Peyer's patch (tissue), 4 donors: ENCODE results near the gene CARHSP1. TPM values are rescaled to one million over a fixed set of nuclear protein-coding genes. Genes with fewer than 3 reads are reported as not detected.

Experiments used
- DNase-seq, 3 donors: peaks; one replicate each; pipeline ENCODE4 v3.0.0-alpha.2; 2017 to 2019
- H3K27ac ChIP-seq, 4 donors: fragments of 200-600 bp; sonication (generic); one replicate each; pipeline ENCODE4 v1.5.1; 2016 to 2019
- H3K27me3 ChIP-seq, 2 donors: fragments of 200-600 bp; sonication (generic); one replicate each; pipeline ENCODE4 v1.5.1; 2019
- H3K36me3 ChIP-seq, 3 donors: fragments of 200-600 bp; sonication (generic); one replicate each; pipeline ENCODE4 v1.5.1; 2016 to 2019
- H3K4me1 ChIP-seq, 4 donors: fragments of 200-600 bp; sonication (generic); one replicate each; pipeline ENCODE4 v1.5.1; 2016 to 2019
- H3K4me3 ChIP-seq, 4 donors: fragments of 200-600 bp; sonication (generic); 1 replicate in 3 of 4; 2 replicates in 1 of 4; pipeline ENCODE4 v1.5.1; 2016 to 2019; ENCODE audit warnings: mild to moderate bottlenecking in 1 of 4
- H3K9me3 ChIP-seq, 4 donors: fragments of 200-600 bp; sonication (generic); one replicate each; pipeline ENCODE4 v1.5.1; 2016 to 2019; ENCODE audit warnings: mild to moderate bottlenecking in 1 of 4
- CTCF ChIP-seq, 6 experiments: fragments of 450-650 bp in 4 of 6; fragments of 200-600 bp in 2 of 6; sonication (generic) in 1 of 6; IDR thresholded peaks; one replicate each; pipeline ENCODE4 v1.5.1; 2017 to 2019; ENCODE audit warnings: antibody characterized with exemption in 6 of 6, mild to moderate bottlenecking in 3 of 6, moderate library complexity in 1 of 6
- POLR2A ChIP-seq, 2 donors: fragments of 450-650 bp; IDR thresholded peaks; one replicate each; pipeline ENCODE4 v1.5.1; 2017; ENCODE audit warnings: antibody characterized with exemption in 2 of 2, mild to moderate bottlenecking in 2 of 2, moderate library complexity in 2 of 2
- total RNA-seq, 4 donors: library from RNA; depleted of rRNA; stranded (reverse); fragments of >200 nt; gene quantifications; one replicate each; pipeline ENCODE4 v1.1.0, GENCODE V29; 2016

CARHSP1 gene
- total RNA-seq, 4 donors from 2014 or later: 35.4 to 102 (median 52.4) TPM

- peaks cover 0 to 28% (median 4%) of the 10 kb centered on the region in 4 donors for H3K4me1 ChIP-seq
- H3K4me3 ChIP-seq: no peak overlapping the region
- no peaks in the 10 kb centered on the region for H3K9me3 ChIP-seq
- H3K27me3 ChIP-seq: no peaks in the 10 kb centered on the region
- no peak for TF ChIP-seq CTCF (IDR thresholded peaks at IDR 0.05)
- TF ChIP-seq POLR2A (IDR thresholded peaks at IDR 0.05): no peak
- H3K27ac ChIP-seq: no peak overlapping the region
- peak in 1 of 3 donors; percentile 46 for DNase-seq
- H3K36me3 ChIP-seq: peaks cover 0 to 25% (median 0%) of the 10 kb centered on the region in 3 donors
Measured at GRCh38 chr16:8887431-8887765, 18.6 kb upstream of the CARHSP1 start.

- no peaks in the 10 kb centered on the region for H3K9me3 ChIP-seq
- DNase-seq: peak in 1 of 3 donors; percentile 39
Measured at GRCh38 chr16:8886593-8887430, 18.0 kb upstream of the CARHSP1 start.

GRCh38 chr16:8885674-8886592 is 17.1 kb upstream of the CARHSP1 start:
- Histone ChIP-seq H3K27me3 (no peaks in the 10 kb centered on the region), H3K4me3 (no peak overlapping the region), H3K9me3 (no peaks in the 10 kb centered on the region), H3K36me3 (peaks cover 0 to 10% (median 0%) of the 10 kb centered on the region in 3 donors), H3K27ac (peak overlapping the region in 1 of 4 donors; percentile 57), H3K4me1 (peaks cover 0 to 28% (median 4%) of the 10 kb centered on the region in 4 donors)
- peak in 2 of 3 donors; percentile 72 to 79 for DNase-seq
- no peak for TF ChIP-seq POLR2A (IDR thresholded peaks at IDR 0.05)
- TF ChIP-seq CTCF (IDR thresholded peaks at IDR 0.05): peak in 1 of 6 experiments; percentile 4

More at GRCh38 chr16:8886593-8887430, 18.0 kb upstream of the CARHSP1 start:
- Histone ChIP-seq H3K36me3 (peaks cover 0 to 19% (median 0%) of the 10 kb centered on the region in 3 donors), H3K4me1 (peaks cover 0 to 28% (median 4%) of the 10 kb centered on the region in 4 donors), H3K27me3 (no peaks in the 10 kb centered on the region), H3K27ac (no peak overlapping the region), H3K4me3 (no peak overlapping the region)
- no peak for TF ChIP-seq POLR2A (IDR thresholded peaks at IDR 0.05)
- TF ChIP-seq CTCF (IDR thresholded peaks at IDR 0.05): no peak

GRCh38 chr16:8882725-8883377 is 14.0 kb upstream of the CARHSP1 start:
- Histone ChIP-seq H3K27me3 (no peaks in the 10 kb centered on the region), H3K4me1 (peaks cover 0 to 37% (median 5%) of the 10 kb centered on the region in 4 donors), H3K27ac (no peak overlapping the region), H3K36me3 (no peaks in the 10 kb centered on the region), H3K9me3 (no peaks in the 10 kb centered on the region), H3K4me3 (no peak overlapping the region)
- peak in 1 of 3 donors; percentile 25 for DNase-seq
- TF ChIP-seq CTCF (IDR thresholded peaks at IDR 0.05) (no peak), POLR2A (IDR thresholded peaks at IDR 0.05) (no peak)

- no peak within 1 kb of the TSS for H3K4me3 ChIP-seq
- H3K9me3 ChIP-seq: no peaks in the 10 kb centered on the region
- no peaks in the 10 kb centered on the region for H3K27me3 ChIP-seq
- peak in 1 of 3 donors; percentile 37 for DNase-seq
- H3K4me1 ChIP-seq: peaks cover 0 to 37% (median 5%) of the 10 kb centered on the region in 4 donors
- no peak for TF ChIP-seq CTCF (IDR thresholded peaks at IDR 0.05)
- TF ChIP-seq POLR2A (IDR thresholded peaks at IDR 0.05): no peak
- no peak within 1 kb of the TSS for H3K27ac ChIP-seq
- H3K36me3 ChIP-seq: no peaks in the 10 kb centered on the region
Measured at GRCh38 chr16:8882041-8882617, 13.3 kb upstream of the CARHSP1 start, which contains the start of gene LITAFD. Gene LITAFD, plus strand, starts transcription at chr16:8882351. Its CDS starts 2,005 bp downstream, at chr16:8884356.
